HepG2 (cell line): Measurements from ENCODE around the gene UGT1A4. TPM values are rescaled to one million over a fixed set of nuclear protein-coding genes. Genes with fewer than 3 reads are reported as not detected.

Experiments
- ATAC-seq: fragments of 200-7000 bp; cut with Tn5 transposase; 3 replicates; pipeline ENCODE4 v1.9.1; 2020; ENCODE audit warnings: mild to moderate bottlenecking, moderate library complexity
- BruUV-seq: library from RNA; stranded (reverse); fragments of 400-500 nt; replicated peaks from 2 replicates; lab custom pipeline; 2021; lab: Mats Ljungman, UMichigan
- CTCF ChIA-PET: fragments of 300-600 bp; formaldehyde crosslinking; extraction: SDS; loops from one replicate; lab custom pipeline; 2021; ENCODE audit warnings: low total read pairs, inconsistent platforms, low intra/inter-chr PET ratio; lab: Yijun Ruan, JAX
- POLR2A ChIA-PET: fragments of 350-600 bp; sonication (Branson Sonifier 250); formaldehyde crosslinking; loops from one replicate; lab custom pipeline; 2020; ENCODE audit warnings: antibody characterized with exemption, inconsistent platforms; lab: Yijun Ruan, JAX
- DNase-seq: peaks from one replicate; pipeline ENCODE4 v3.0.0-alpha.2; 2015; ENCODE audit warnings: low spot score
- FAIRE-seq: peaks from 3 replicates; lab custom pipeline; 2011; peaks lifted over from hg19 to GRCh38; lab: Jason Lieb, UNC
- H2AFZ ChIP-seq: one replicate; pipeline ENCODE4 v1.6.1; 2011; ENCODE audit warnings: low read length, inconsistent platforms
- H3K27ac ChIP-seq: fragments of 300-600 bp; 3 replicates; pipeline ENCODE4 v1.8.0; 2011; ENCODE audit warnings: mixed run types, mild to moderate bottlenecking, mixed read lengths, low read length, inconsistent platforms; ENCODE audit not compliant: insufficient read depth; ENCODE audit errors: extremely low read length
- H3K27me3 ChIP-seq, 2 experiments: fragments of 200-600 bp in 1 of 2; 2 replicates in 1 of 2; 3 replicates in 1 of 2; pipeline versions ENCODE4 v1.6.0 to v1.8.0; 2011; ENCODE audit warnings: low read length in 2 of 2, mild to moderate bottlenecking in 2 of 2, moderate library complexity in 2 of 2, inconsistent platforms in 1 of 2; ENCODE audit not compliant: insufficient read depth in 2 of 2, control insufficient read depth in 1 of 2
- H3K36me3 ChIP-seq, 2 experiments: fragments of 200-600 bp in 1 of 2; replicated peaks in 1 of 2; 2 replicates in 1 of 2; 3 replicates in 1 of 2; pipeline versions ENCODE4 v1.5.1 to v1.8.0; 2011; ENCODE audit warnings: low read length in 2 of 2, inconsistent platforms in 1 of 2; ENCODE audit not compliant: insufficient read depth in 2 of 2, control insufficient read depth in 1 of 2
- H3K4me1 ChIP-seq: 2 replicates; pipeline ENCODE4 v1.5.1; 2012; ENCODE audit warnings: low read length, inconsistent platforms; ENCODE audit not compliant: insufficient read depth
- H3K4me2 ChIP-seq: 2 replicates; pipeline ENCODE4 v1.6.0; 2011; ENCODE audit warnings: low read depth, low read length, inconsistent platforms
- H3K4me3 ChIP-seq, 3 experiments: fragments of 200-600 bp in 1 of 3; sonication (generic), shearing (Covaris generic) in 1 of 3; replicated peaks in 1 of 3; 2 replicates each; pipeline ENCODE4 v1.5.1; 2011 to 2016; ENCODE audit warnings: low read length in 3 of 3, inconsistent platforms in 2 of 3, low read depth in 2 of 3, mild to moderate bottlenecking in 2 of 3, control low read depth in 1 of 3, mixed read lengths in 1 of 3; ENCODE audit not compliant: insufficient read depth in 1 of 3
- H3K79me2 ChIP-seq: one replicate; pipeline ENCODE4 v1.6.1; 2011; ENCODE audit warnings: low read length, inconsistent platforms; ENCODE audit not compliant: insufficient read depth
- H3K9ac ChIP-seq: 2 replicates; pipeline ENCODE4 v1.6.0; 2011; ENCODE audit warnings: mild to moderate bottlenecking, low read depth, low read length, inconsistent platforms; ENCODE audit not compliant: insufficient read depth
- H3K9me3 ChIP-seq: 2 replicates; pipeline ENCODE4 v1.5.1; 2012; ENCODE audit warnings: mild to moderate bottlenecking, low read length
- H4K20me1 ChIP-seq: 2 replicates; pipeline ENCODE4 v1.6.0; 2011; ENCODE audit warnings: inconsistent platforms, mild to moderate bottlenecking, low read length, moderate library complexity; ENCODE audit not compliant: insufficient read depth
- JUND ChIP-seq: sonication (generic); formaldehyde crosslinking; IDR thresholded peaks from 2 replicates; pipeline ENCODE4 v1.8.0; 2022; ENCODE audit warnings: mild to moderate bottlenecking, missing genetic modification reagents
- KAT8 ChIP-seq: IDR thresholded peaks from 2 replicates; pipeline ENCODE4 v1.6.1; 2016; ENCODE audit warnings: missing genetic modification reagents, missing compliant biosample characterization
- NCOA2 ChIP-seq: sonication (generic); formaldehyde crosslinking; IDR thresholded peaks from 2 replicates; pipeline ENCODE4 v1.8.0; 2022; ENCODE audit warnings: inconsistent platforms
- NFE2L2 ChIP-seq: fragments of 150-350 bp; IDR thresholded peaks from 2 replicates; pipeline ENCODE4 v1.6.1; 2014; ENCODE audit warnings: low read length
- NR2F6 ChIP-seq, 2 experiments: IDR thresholded peaks; 2 replicates each; pipeline ENCODE4 v1.6.1; 2016; ENCODE audit warnings: antibody characterized with exemption in 1 of 2, mild to moderate bottlenecking in 1 of 2
- PRMT3 ChIP-seq: sonication (generic); formaldehyde crosslinking; IDR thresholded peaks from 2 replicates; pipeline ENCODE4 v1.8.1; 2022; ENCODE audit warnings: low read depth, mild to moderate bottlenecking, moderate library complexity, missing genetic modification reagents, borderline replicate concordance
- PTBP1 ChIP-seq: fragments of 200-400 bp; formaldehyde crosslinking; IDR thresholded peaks from 2 replicates; pipeline ENCODE4 v1.6.1; 2018; ENCODE audit warnings: low read length, low read depth; ENCODE audit not compliant: poor library complexity, severe bottlenecking
- RFX3 ChIP-seq: IDR thresholded peaks from 2 replicates; pipeline ENCODE4 v1.6.1; 2016; ENCODE audit warnings: missing biosample characterization, missing genetic modification reagents
- TAF1 ChIP-seq: sonication (generic); formaldehyde crosslinking; IDR thresholded peaks from 2 replicates; pipeline ENCODE4 v1.4.0; 2020; ENCODE audit warnings: missing genetic modification reagents
- XBP1 ChIP-seq: sonication (generic); formaldehyde crosslinking; IDR thresholded peaks from 2 replicates; pipeline ENCODE4 v1.5.0; 2020; ENCODE audit warnings: missing genetic modification reagents
- ZBTB26 ChIP-seq: IDR thresholded peaks from 2 replicates; pipeline ENCODE4 v1.6.1; 2016; ENCODE audit warnings: missing compliant biosample characterization, missing genetic modification reagents, borderline replicate concordance
- ZNF136 ChIP-seq: sonication (generic); formaldehyde crosslinking; IDR thresholded peaks from 2 replicates; pipeline ENCODE4 v1.8.1; 2022; ENCODE audit warnings: low read depth, mild to moderate bottlenecking, moderate library complexity, missing genetic modification reagents
- ZNF282 ChIP-seq: fragments of 450-650 bp; IDR thresholded peaks from 2 replicates; pipeline ENCODE4 v1.6.1; 2018; ENCODE audit not compliant: partially characterized antibody
- ZNF432 ChIP-seq: sonication (generic); formaldehyde crosslinking; IDR thresholded peaks from 2 replicates; pipeline ENCODE4 v1.5.0; 2020; ENCODE audit warnings: missing genetic modification reagents, mild to moderate bottlenecking, borderline replicate concordance
- ZNF441 ChIP-seq: sonication (generic); formaldehyde crosslinking; IDR thresholded peaks from 2 replicates; pipeline ENCODE4 v1.7.0; 2021; ENCODE audit warnings: missing genetic modification reagents, borderline replicate concordance
- ZNF737 ChIP-seq: sonication (generic); formaldehyde crosslinking; IDR thresholded peaks from 2 replicates; pipeline ENCODE4 v1.5.0; 2020; ENCODE audit warnings: missing genetic modification reagents, mild to moderate bottlenecking, borderline replicate concordance
- WGBS: methylation state at CpG from one replicate; pipeline ENCODE4 v1.1.6; 2017; ENCODE audit warnings: low lambda C conversion rate; 5-methylcytosine and 5-hydroxymethylcytosine counted together
- in situ Hi-C: cut with HindIII; loops from 2 replicates; pipeline ENCODE4 v1.10.0; 2017; ENCODE audit warnings: low pct_unique_long_range_greater_than_20kb; ENCODE audit not compliant: extremely low pct_ligation_motif_present
- intact Hi-C: fragments of 100-400 bp; cut with micrococcal nuclease; formaldehyde crosslinking; loops from one replicate; pipeline ENCODE4 v1.10.0; 2022; ENCODE audit not compliant: unreplicated experiment
- polyA plus RNA-seq, 8 experiments: library from polyadenylated mRNA; depleted of rRNA in 3 of 8; stranded (reverse) in 7 of 8; unstranded in 1 of 8; fragments of >200 nt; fragmentation: Illumina TruSeq in 4 of 8; extraction: Trizol in 4 of 8; gene quantifications; 2 replicates each; pipeline versions ENCODE4 v1.2.1 to v1.2.3, GENCODE V29; 2011 to 2016; ENCODE audit warnings: low read depth in 4 of 8, missing spikeins in 1 of 8, mixed read lengths in 1 of 8; ENCODE audit not compliant: insufficient read depth in 1 of 8
- total RNA-seq, 5 experiments: library from RNA; depleted of rRNA; stranded (reverse); fragments of >200 nt; fragmentation: Illumina TruSeq; extraction: Trizol; gene quantifications; 2 replicates each; pipeline ENCODE4 v1.2.3, GENCODE V29; 2016; ENCODE audit warnings: low read depth in 1 of 5

UGT1A4 gene
- total and polyA plus RNA-seq, 2 of the 13 experiments (the other 11 are each of a cell fraction or from before 2014, with no cell fraction given): not detected

DNA sequence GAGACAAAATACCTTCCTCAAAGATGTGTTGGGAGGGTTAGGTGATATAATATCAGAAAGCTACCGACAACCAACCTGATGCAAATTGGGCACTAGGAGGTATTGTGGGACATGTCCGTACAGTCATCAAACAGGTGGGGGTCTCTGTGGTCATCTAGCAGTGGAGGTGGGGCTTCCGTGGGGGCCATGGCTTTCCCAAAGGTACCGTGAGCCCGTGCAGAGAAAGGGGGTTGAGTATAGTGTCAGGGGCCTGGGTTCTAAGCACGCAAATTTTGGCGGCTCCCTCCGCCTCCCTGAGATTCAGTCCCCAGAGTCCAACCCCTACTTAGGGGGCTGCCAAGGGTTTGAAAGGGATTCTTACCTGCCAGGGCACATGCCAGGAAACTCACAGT lies 103.2 kb downstream of the UGT1A4 start:
- H3K36me3 ChIP-seq: no peaks in the 10 kb centered on the region
- H3K4me2 ChIP-seq: no peak overlapping the region
- no peaks in the 10 kb centered on the region for H3K79me2 ChIP-seq
- no peak overlapping the region for H3K9ac ChIP-seq
- peaks cover 21% of the 10 kb centered on the region for H3K4me1 ChIP-seq
- no peaks in the 10 kb centered on the region for H3K9me3 ChIP-seq
- in situ Hi-C loops: no loop called here
- no peaks in the 10 kb centered on the region for H4K20me1 ChIP-seq
- H2AFZ ChIP-seq: no peak overlapping the region
- intact Hi-C loops: no loop called here
- POLR2A ChIA-PET: no interaction called here
- BruUV-seq: no TSS peak
- TF ChIP-seq RFX3: no peak
- no peak for TF ChIP-seq ZNF432 (CRISPR knock-in tag)
- no peak for TF ChIP-seq NFE2L2
- TF ChIP-seq ZNF282: no peak
- TF ChIP-seq ZNF737 (CRISPR knock-in tag): no peak
- TF ChIP-seq PTBP1: no peak
- TF ChIP-seq XBP1 (CRISPR knock-in tag): no peak
- TF ChIP-seq TAF1: no peak
- no peak for TF ChIP-seq KAT8 (CRISPR knock-in tag)
- no peak for TF ChIP-seq NCOA2 (CRISPR knock-in tag)
- no peak for TF ChIP-seq PRMT3 (CRISPR knock-in tag)
- no peak for TF ChIP-seq JUND
- no peak for TF ChIP-seq NR2F6 (IDR thresholded peaks at IDR 0.05)
- no peak for TF ChIP-seq NR2F6 (CRISPR knock-in tag; IDR thresholded peaks at IDR 0.05)
- TF ChIP-seq ZNF441: no peak
- no peak for TF ChIP-seq ZBTB26
- no peak for TF ChIP-seq ZNF136 (CRISPR knock-in tag)
- H3K27me3 ChIP-seq: peaks cover 8 to 29% of the 10 kb centered on the region in 2 experiments
- no peak overlapping the region for H3K4me3 ChIP-seq
- H3K27ac ChIP-seq: no peak overlapping the region
- DNase-seq (no peak), FAIRE-seq (no peak), ATAC-seq (no peak)
- WGBS: 84% methylated on average over 5 of the region's 8 CpGs
- CTCF ChIA-PET: no interaction called here
